Measurements from ENCODE around the gene ATP2C2.

- TF ChIP-seq PKNOX1 (IDR thresholded peaks at IDR 0.05) (no peak), FOXK2 (IDR thresholded peaks at IDR 0.05) (no peak), L3MBTL2 (conservative IDR thresholded peaks at IDR 0.05) (no peak), TARDBP (IDR thresholded peaks at IDR 0.05) (no peak), HDGF (IDR thresholded peaks at IDR 0.05; ENCODE audit: borderline replicate concordance) (no peak), SP1 (IDR thresholded peaks at IDR 0.05) (no peak), ELF4 (IDR thresholded peaks at IDR 0.05) (no peak), NFRKB (IDR thresholded peaks at IDR 0.05) (no peak), ZNF384 (IDR thresholded peaks at IDR 0.05) (no peak), BHLHE40 (IDR thresholded peaks at IDR 0.05; ENCODE audit: borderline replicate concordance) (no peak), LEF1 (IDR thresholded peaks at IDR 0.05; ENCODE audit: borderline replicate concordance) (no peak)
These were observed 120.8 kb downstream of the ATP2C2 start for GRCh38 chr16:84489131-84489530.
